Measurements from ENCODE around the gene KLF13. TPM values are rescaled to one million over a fixed set of nuclear protein-coding genes. Genes with fewer than 3 reads are reported as not detected.

KLF13 gene
- polyA plus RNA-seq, 1 experiment = 16.8 TPM

DNA sequence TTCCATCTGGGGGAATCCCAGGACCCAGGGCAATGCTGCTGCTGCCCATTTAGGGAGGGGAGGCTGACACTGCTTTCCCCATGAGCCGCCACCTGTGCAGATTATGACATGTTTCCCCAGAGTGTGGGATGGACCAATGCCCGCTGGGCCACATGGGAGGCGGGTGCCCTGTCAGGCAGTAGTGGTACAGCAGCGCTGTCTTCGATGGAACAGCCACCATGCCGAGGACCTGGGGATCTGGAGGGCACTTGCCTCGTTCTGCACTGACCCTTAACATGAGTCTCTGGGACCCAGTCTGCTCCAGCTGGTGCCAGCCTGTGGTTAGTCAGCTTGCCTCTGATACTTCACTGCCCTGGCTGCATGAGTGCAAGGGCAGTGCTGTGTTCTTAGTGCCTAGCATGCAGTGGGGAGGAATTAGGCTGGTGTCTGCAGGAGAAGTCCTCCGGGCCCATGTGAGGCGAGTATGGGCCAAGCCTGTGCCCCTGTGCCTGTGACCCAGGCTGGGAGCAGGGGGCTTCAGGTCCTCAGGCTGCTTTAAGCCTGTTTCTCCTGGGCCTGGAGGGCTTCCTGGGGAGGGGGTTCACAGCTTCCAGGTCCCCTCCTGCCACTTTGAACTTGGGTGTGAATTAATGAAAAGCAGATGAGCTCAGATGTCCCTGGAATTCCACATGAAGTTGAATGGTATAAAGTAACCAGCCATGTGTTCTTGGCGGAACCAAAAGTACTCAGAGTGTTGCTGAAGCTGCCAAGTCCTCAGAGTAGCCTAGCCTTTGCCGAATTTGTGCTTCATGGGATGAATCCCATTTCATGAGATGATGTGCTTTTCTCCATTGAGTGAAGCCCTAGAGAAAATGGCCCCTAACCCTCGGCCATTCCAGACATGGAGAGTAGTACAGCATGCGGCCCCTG is 22.9 kb downstream of the KLF13 start:
- no peak overlapping the region for H3K27ac ChIP-seq (ENCODE audit: low read depth, low read length)
- no peaks in the 10 kb centered on the region; the same call in 1 of the 2 replicates for H3K9me3 ChIP-seq (ENCODE audit: control insufficient read depth, insufficient read depth, low read length)
- DNase-seq (ENCODE audit: low read depth, low spot score) = no peak
- ChIA-PET CTCF (interaction anchor here (1.1 to 1.4 kb wide), 2 partner anchors 16 to 139 kb away, joined by 3 to 5 read pairs; no protein-coding TSS in a partner anchor), POLR2A (interaction anchor here (0.5 kb wide), 1 partner anchor 37 kb away, joined by 4 read pairs; no protein-coding TSS in a partner anchor)
- TF ChIP-seq, protein P1, sequence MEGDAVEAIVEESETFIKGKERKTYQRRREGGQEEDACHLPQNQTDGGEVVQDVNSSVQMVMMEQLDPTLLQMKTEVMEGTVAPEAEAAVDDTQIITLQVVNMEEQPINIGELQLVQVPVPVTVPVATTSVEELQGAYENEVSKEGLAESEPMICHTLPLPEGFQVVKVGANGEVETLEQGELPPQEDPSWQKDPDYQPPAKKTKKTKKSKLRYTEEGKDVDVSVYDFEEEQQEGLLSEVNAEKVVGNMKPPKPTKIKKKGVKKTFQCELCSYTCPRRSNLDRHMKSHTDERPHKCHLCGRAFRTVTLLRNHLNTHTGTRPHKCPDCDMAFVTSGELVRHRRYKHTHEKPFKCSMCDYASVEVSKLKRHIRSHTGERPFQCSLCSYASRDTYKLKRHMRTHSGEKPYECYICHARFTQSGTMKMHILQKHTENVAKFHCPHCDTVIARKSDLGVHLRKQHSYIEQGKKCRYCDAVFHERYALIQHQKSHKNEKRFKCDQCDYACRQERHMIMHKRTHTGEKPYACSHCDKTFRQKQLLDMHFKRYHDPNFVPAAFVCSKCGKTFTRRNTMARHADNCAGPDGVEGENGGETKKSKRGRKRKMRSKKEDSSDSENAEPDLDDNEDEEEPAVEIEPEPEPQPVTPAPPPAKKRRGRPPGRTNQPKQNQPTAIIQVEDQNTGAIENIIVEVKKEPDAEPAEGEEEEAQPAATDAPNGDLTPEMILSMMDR (IDR thresholded peaks at IDR 0.05; ENCODE audit: low read depth, low read length) = no peak
- no peaks in the 10 kb centered on the region for H3K27me3 ChIP-seq (ENCODE audit: control insufficient read depth, insufficient read depth, low read length)
- no peak overlapping the region for H3K4me3 ChIP-seq (ENCODE audit: low read depth, low read length)

DNA sequence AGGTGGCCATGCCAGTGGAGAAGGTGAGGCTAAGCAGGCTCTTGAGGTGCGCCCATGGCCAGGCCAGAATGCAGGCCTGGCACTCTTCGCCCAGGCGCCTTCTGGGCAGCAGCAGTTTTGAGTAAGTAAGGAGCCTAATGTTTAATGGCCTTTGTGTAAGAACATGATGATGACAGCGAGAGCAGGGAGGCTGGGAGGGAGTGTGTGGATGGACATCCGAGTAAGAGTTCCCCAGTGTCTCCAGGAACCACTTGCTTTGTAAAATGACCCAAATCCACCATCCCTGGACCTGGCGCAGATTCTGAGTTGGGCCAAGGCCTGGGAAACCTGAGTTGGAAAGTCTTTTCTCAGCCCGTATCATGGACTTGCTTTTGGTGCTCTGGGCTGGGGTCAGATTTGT is 24.1 kb downstream of the KLF13 start:
- TF ChIP-seq, protein P1 (IDR thresholded peaks at IDR 0.05; ENCODE audit: low read depth, low read length) = no peak
- no peaks in the 10 kb centered on the region; the same call in 1 of the 2 replicates for H3K9me3 ChIP-seq (ENCODE audit: control insufficient read depth, insufficient read depth, low read length)
- CTCF ChIA-PET = no interaction called here
- DNase-seq (ENCODE audit: low read depth, low spot score) = no peak
- POLR2A ChIA-PET = no interaction called here
- no peak overlapping the region for H3K27ac ChIP-seq (ENCODE audit: low read depth, low read length)
- no peaks in the 10 kb centered on the region for H3K27me3 ChIP-seq (ENCODE audit: control insufficient read depth, insufficient read depth, low read length)
- H3K4me3 ChIP-seq (ENCODE audit: low read depth, low read length) = no peak overlapping the region

DNA sequence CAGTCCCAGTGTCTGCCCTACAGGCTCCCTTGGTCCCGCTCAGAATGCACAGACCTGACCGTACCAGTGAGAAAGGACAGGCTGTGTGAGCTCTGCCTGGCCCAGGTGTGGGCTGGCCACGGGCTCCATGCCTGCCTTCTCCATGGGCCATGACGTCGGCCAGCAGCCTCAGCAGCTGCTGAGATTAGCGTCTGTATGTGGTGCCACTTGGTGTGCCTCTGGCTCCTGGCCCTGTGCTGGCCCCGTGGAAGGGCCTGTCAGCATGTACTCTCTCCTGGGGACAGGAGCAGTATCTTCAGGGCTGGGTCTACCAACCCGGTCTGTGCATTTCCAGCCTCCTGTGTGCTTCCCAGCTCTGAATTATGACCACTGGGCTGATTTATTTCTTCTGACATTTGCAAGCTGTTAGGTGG is 25.7 kb downstream of the KLF13 start:
- CTCF ChIA-PET = no interaction called here
- no peak overlapping the region for H3K4me3 ChIP-seq (ENCODE audit: low read depth, low read length)
- no peaks in the 10 kb centered on the region; the same call in 1 of the 2 replicates for H3K9me3 ChIP-seq (ENCODE audit: control insufficient read depth, insufficient read depth, low read length)
- TF ChIP-seq, protein P1 (IDR thresholded peaks at IDR 0.05; ENCODE audit: low read depth, low read length) = no peak
- no peak overlapping the region for H3K27ac ChIP-seq (ENCODE audit: low read depth, low read length)
- POLR2A ChIA-PET = no interaction called here
- no peak for DNase-seq (ENCODE audit: low read depth, low spot score)
- no peaks in the 10 kb centered on the region for H3K27me3 ChIP-seq (ENCODE audit: control insufficient read depth, insufficient read depth, low read length)

DNA sequence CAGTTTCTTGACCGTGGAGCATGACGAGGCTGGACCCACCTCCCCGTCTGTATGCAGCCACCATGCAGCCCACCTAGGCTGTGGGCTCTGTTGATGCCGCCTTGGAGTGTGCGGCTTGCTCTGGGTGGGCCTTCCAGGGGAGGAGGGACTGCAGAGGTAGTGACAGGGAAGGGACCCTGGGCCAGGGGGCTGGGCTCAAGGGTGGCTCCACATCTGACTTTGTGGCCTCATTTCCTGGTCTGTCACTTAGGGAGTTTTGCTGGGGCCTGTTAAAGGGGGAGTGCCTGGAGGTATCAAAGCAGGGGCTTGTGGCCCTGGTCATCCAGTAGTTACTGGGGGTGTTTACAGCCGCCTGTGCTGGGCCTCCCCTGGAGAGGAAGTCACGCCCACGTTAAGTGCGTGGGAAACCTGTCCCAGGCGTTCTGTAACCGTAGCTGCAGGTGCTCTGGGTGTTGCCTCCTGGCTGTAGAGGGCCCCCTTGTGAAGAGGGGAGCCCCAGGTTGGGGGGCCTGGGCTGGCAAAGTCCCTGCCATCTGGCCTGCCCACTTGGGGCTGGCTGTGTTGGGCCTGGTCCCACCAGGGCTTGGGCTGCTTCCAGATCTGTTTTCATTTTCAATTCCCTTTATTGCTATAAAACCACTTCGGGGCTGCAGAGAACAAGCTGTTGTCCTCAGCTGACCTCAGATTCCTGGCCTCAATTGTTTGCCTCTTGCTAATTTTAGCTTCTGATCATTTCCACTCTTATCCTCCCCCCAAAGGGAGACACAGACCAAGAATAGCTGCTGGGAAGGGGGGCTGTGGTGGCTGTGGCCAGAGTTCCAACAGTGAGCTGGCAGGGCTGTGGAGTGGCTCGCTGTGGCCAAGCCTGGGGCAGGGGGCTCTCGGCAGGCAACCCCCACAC is 26.5 kb downstream of the KLF13 start:
- Histone ChIP-seq H3K9me3 (ENCODE audit: control insufficient read depth, insufficient read depth, low read length) (no peaks in the 10 kb centered on the region; the same call in 1 of the 2 replicates), H3K27ac (ENCODE audit: low read depth, low read length) (peak overlapping the region; percentile 94), H3K27me3 (ENCODE audit: control insufficient read depth, insufficient read depth, low read length) (no peaks in the 10 kb centered on the region), H3K4me3 (ENCODE audit: low read depth, low read length) (peak overlapping the region; percentile 25)
- CTCF ChIA-PET = interaction anchor here (0.7 to 1.6 kb wide), 3 partner anchors 82 to 136 kb away, joined by 3 to 4 read pairs (median 3); no protein-coding TSS in a partner anchor
- POLR2A ChIA-PET = interaction anchor here (0.9 to 1.5 kb wide), 2 partner anchors 12 to 27 kb away, joined by 3 to 5 read pairs; partner anchors contain the start of gene KLF13
- peak; percentile 68 for DNase-seq (ENCODE audit: low read depth, low spot score)
- TF ChIP-seq, protein P1 (IDR thresholded peaks at IDR 0.05; ENCODE audit: low read depth, low read length) = no peak

Measured in AG04450 (cell line).